Uterus (tissue), 4 donors: ENCODE results near the gene SLC27A1. TPM values are rescaled to one million over a fixed set of nuclear protein-coding genes. Genes with fewer than 3 reads are reported as not detected.

Source experiments
- DNase-seq, 2 donors: peaks; one replicate each; pipeline ENCODE4 v3.0.0-alpha.2; 2019 to 2020
- H3K27ac ChIP-seq, 2 donors: fragments of 200-600 bp; sonication (generic); 1 replicate in 1 of 2; 2 replicates in 1 of 2; pipeline ENCODE4 v1.5.1; 2016 to 2018
- H3K27me3 ChIP-seq, 2 donors: fragments of 200-600 bp; sonication (generic); one replicate each; pipeline ENCODE4 v1.5.1; 2018 to 2019; ENCODE audit warnings: control low read depth in 1 of 2
- H3K36me3 ChIP-seq, 2 donors: fragments of 200-600 bp; sonication (generic); one replicate each; pipeline ENCODE4 v1.5.1; 2019; ENCODE audit warnings: control low read depth in 1 of 2
- H3K4me1 ChIP-seq, 2 donors: fragments of 200-600 bp; sonication (generic); one replicate each; pipeline ENCODE4 v1.5.1; 2018 to 2019; ENCODE audit warnings: control low read depth in 1 of 2
- H3K4me3 ChIP-seq, 2 donors: fragments of 200-600 bp; sonication (generic); 1 replicate in 1 of 2; 2 replicates in 1 of 2; pipeline ENCODE4 v1.5.1; 2018 to 2019; ENCODE audit warnings: mild to moderate bottlenecking in 1 of 2
- H3K9me3 ChIP-seq, 2 donors: fragments of 200-600 bp; sonication (generic); one replicate each; pipeline ENCODE4 v1.5.1; 2019; ENCODE audit warnings: control low read depth in 1 of 2
- CTCF ChIP-seq, 4 experiments: fragments of 200-600 bp in 2 of 4; fragments of 450-650 bp in 2 of 4; sonication (generic) in 2 of 4; IDR thresholded peaks; one replicate each; pipeline ENCODE4 v1.5.1; 2016 to 2019; ENCODE audit warnings: antibody characterized with exemption in 4 of 4, mild to moderate bottlenecking in 2 of 4, moderate library complexity in 1 of 4
- POLR2A ChIP-seq, 2 donors: fragments of 450-650 bp; IDR thresholded peaks; one replicate each; pipeline ENCODE4 v1.6.1; 2016; ENCODE audit warnings: antibody characterized with exemption in 2 of 2, mild to moderate bottlenecking in 1 of 2, moderate library complexity in 1 of 2
- intact Hi-C: fragments of 100-400 bp; cut with DNase I; formaldehyde crosslinking; loops from one replicate; pipeline ENCODE4 v1.15.1; 2023; ENCODE audit warnings: low total_unique reads
- total RNA-seq, 4 donors: library from RNA; depleted of rRNA in 3 of 4; stranded (reverse); fragments of >200 nt in 3 of 4; gene quantifications; one replicate each; pipeline versions ENCODE4 v1.1.0 to v1.2.4, GENCODE V29; 2014 to 2023
- donor health status: DM: yes; HTN: yes; CAD: no.

Gene SLC27A1
- total RNA-seq, 4 donors from 2014 or later, result 7.1 to 36.5 (median 26.9) TPM

- intact Hi-C loops, result no loop called here
- peak overlapping the region in 1 of 2 donors; percentile 24 for H3K27ac ChIP-seq
Measured at GRCh38 chr19:17441241-17442021, 28.9 kb upstream of the SLC27A1 start.

GRCh38 chr19:17445526-17446165 is 24.7 kb upstream of the SLC27A1 start:
- Histone ChIP-seq H3K4me1 (peaks cover 0 to 7% of the 10 kb centered on the region in 2 donors), H3K4me3 (no peak overlapping the region), H3K36me3 (no peaks in the 10 kb centered on the region), H3K27me3 (no peaks in the 10 kb centered on the region), H3K9me3 (no peaks in the 10 kb centered on the region), H3K27ac (no peak overlapping the region)
- TF ChIP-seq POLR2A (IDR thresholded peaks at IDR 0.05) (no peak), CTCF (IDR thresholded peaks at IDR 0.05) (no peak)
- DNase-seq, result no peak
- intact Hi-C loops, result no loop called here

More at GRCh38 chr19:17441241-17442021, 28.9 kb upstream of the SLC27A1 start:
- Histone ChIP-seq H3K9me3 (no peaks in the 10 kb centered on the region), H3K27me3 (no peaks in the 10 kb centered on the region), H3K4me3 (no peak overlapping the region), H3K36me3 (no peaks in the 10 kb centered on the region), H3K4me1 (no peaks in the 10 kb centered on the region)
- no peak for TF ChIP-seq POLR2A (IDR thresholded peaks at IDR 0.05)
- TF ChIP-seq CTCF (IDR thresholded peaks at IDR 0.05), result peak in 3 of 4 experiments; percentile 19 to 41 (median 31)
- no peak for DNase-seq

- H3K27me3 ChIP-seq, result no peaks in the 10 kb centered on the region
- H3K9me3 ChIP-seq, result no peaks in the 10 kb centered on the region
- DNase-seq, result no peak
- intact Hi-C loops, result no loop called here
- H3K27ac ChIP-seq, result no peak overlapping the region
- H3K4me1 ChIP-seq, result peaks cover 0 to 7% of the 10 kb centered on the region in 2 donors
- TF ChIP-seq POLR2A (IDR thresholded peaks at IDR 0.05) (no peak), CTCF (IDR thresholded peaks at IDR 0.05) (no peak)
- no peaks in the 10 kb centered on the region for H3K36me3 ChIP-seq
- H3K4me3 ChIP-seq, result peak overlapping the region in 1 of 2 donors; percentile 59
Measured at GRCh38 chr19:17447704-17448130, 22.6 kb upstream of the SLC27A1 start.

GRCh38 chr19:17448131-17448967 is 22.0 kb upstream of the SLC27A1 start, which contains the start of gene TMEM221:
Gene TMEM221 (minus strand): TSS chr19:17448668. CDS start chr19:17448462, 206 bp downstream.
- intact Hi-C loops, result no loop called here
- no peaks in the 10 kb centered on the region for H3K9me3 ChIP-seq
- DNase-seq, result peak; percentile 49 to 76
- peak within 1 kb of the TSS; percentile 20 to 25 for H3K27ac ChIP-seq
- H3K27me3 ChIP-seq, result peaks cover 0 to under 1% of the 10 kb centered on the region in 2 donors
- TF ChIP-seq POLR2A (IDR thresholded peaks at IDR 0.05) (no peak), CTCF (IDR thresholded peaks at IDR 0.05) (peak; percentile 23 to 70 (median 38))
- peak within 1 kb of the TSS; percentile 34 to 59 for H3K4me3 ChIP-seq
- H3K36me3 ChIP-seq, result no peaks in the 10 kb centered on the region
- H3K4me1 ChIP-seq, result peaks cover 0 to 7% of the 10 kb centered on the region in 2 donors
